ENCODE results near the gene ATP11A.

ATP11A gene

DNA sequence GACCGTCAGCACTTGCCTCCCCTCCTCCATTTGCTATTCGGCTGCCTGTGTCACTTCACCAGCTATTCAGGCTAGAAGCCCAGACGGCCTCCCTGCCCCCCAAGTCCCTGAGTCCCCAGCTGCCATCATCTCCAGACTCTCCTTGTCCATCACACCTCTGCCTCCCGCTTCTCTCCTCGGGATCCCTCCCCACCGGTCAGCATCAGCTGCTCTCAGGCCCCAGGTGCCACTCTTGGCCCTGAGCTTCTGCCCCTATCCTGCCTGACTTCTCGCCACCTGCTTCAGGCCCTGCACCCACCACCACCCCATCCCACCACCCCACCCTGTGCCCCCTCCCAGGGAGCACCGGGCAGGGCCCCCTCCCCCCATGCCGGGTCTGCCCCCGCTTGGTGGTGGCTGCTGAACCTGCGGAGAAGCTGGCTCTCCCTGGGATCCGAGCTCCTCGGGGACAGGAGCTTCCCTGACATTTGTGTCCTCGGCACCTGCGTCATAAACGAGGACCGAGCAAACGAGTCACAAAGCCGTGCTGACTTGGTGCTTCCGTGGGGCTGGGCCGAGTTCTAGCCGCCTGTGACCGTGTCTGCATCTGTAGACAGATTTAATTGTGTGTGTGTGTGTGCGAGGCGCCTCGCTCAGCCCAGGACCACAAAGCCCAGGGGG lies 208.9 kb downstream of the ATP11A start:
- no peak for DNase-seq

GRCh38 chr13:112899281-112900225 lies 209.7 kb downstream of the ATP11A start:
- DNase-seq, result no peak

DNA sequence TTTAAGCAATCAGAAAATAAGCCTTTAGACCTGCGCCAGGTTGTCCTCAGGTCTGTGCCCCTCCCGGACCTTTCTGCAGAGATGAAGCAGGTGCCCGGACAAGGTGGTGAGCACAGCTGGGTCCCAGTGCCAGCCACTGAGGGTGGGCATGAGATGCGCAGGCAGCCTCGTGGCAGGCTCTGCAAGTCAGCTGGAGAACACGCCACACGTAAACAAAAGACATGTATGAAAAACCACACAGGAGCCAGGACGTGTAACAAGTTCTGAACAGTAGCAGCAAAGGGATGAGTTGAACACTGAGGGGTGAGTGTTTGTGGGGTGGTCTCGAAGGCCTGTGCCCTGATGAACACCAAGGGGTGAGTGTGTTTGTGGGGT lies 210.4 kb downstream of the ATP11A start:
- DNase-seq, result no peak

DNA sequence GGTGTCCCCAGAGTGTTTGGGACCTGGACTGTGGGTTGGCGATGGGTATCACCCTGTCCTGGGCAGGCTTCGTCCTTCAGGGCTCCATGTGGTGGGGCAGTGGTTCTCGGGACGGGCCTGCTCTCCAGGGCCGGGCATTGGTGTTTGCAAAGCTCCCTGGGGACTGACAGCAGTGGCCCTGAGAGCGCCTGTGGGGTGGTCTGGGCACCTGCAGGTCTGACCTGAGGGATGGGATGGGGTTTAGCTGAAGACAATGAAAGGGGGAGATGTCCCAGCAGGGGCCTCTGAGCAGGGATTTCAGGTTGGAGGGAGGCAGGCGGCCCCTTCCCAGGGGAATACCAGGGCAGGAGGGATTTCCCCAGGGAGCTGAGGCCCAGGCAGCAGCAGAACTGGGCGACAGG lies 210.9 kb downstream of the ATP11A start:
- no peak for DNase-seq

DNA sequence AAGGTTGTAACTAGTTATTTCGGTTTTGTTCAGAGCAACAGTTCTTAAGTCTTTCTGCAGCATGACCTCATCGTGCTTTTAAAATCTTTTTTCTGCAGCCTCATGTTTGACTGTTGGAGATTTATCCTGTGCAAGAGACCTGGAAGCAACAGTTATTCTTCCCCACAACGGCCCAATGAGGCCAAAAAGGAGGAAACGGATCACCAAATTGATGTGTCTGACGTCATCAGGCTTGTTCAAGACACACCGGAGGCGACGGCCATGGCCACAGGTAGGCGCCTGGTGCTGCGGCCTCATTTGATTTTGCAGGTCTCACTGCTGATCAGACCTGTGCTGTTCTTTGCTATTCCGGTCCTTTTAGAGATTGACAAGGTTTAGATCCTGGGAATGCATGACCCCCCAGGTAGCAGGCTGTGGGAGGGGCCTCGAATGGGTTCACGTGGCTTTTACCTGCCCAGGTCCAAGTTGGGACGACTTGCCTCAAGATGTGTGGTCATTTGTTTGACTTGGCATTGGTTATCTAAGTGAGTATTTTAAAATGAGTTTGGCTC lies 212.3 kb downstream of the ATP11A start:
- no peak for DNase-seq

- DNase-seq, result no peak
Observed at GRCh38 chr13:112902669-112903068, 212.8 kb downstream of the ATP11A start.

DNA sequence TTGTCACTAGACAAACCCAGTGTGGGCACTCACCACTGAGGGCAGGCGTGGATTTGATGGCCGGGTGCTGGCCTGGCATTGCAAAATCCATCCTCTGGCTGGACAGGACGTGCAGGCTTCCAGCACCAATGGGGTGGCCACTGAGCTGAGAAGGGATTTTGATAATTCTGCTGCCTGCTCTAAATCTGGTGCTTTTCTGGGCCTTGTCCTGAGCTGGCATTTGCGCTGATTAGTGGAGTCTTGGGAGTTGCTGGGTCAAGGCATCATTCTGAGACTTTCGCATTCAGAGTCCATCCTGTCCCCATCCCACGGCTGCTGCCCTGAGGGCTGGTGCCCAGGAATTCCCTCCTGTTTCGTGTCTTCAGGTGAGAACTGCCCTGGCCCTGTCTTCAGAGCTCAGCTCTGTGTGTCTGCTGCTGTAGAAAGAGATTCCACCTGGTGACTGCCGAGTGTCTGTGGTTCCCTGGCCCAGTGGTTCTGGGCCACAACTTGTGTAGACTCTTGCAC lies 213.3 kb downstream of the ATP11A start:
- DNase-seq, result no peak

GRCh38 chr13:112903606-112904195 lies 213.9 kb downstream of the ATP11A start:
- DNase-seq, result no peak

DNA sequence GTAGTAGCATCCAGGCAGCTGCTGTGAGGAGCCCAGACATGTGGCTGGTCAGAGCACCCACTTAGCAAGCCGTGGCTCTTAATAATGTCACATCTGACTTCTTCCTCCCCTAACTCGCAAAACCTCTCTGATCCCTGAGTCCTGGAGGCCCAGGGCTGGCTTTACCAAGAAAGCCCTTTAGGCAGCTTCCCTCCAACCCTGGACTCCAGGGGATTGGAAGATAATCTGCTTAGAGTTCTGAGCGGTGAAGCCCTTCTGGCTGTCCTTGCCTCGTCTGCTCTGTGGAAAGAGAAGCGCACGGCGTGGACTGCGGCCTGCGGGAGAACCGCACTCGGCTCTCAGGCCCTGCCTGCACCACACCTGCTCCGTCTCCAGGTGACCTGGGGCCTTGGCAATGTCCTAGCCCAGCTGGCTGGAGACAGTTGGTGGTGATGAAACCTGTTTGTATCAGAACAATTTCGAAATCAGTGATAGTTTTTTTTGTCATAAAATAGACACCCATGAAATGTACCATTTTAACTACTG lies 214.7 kb downstream of the ATP11A start:
- DNase-seq, result no peak

GRCh38 chr13:112905086-112905485 lies 215.2 kb downstream of the ATP11A start:
- no peak for DNase-seq

DNA sequence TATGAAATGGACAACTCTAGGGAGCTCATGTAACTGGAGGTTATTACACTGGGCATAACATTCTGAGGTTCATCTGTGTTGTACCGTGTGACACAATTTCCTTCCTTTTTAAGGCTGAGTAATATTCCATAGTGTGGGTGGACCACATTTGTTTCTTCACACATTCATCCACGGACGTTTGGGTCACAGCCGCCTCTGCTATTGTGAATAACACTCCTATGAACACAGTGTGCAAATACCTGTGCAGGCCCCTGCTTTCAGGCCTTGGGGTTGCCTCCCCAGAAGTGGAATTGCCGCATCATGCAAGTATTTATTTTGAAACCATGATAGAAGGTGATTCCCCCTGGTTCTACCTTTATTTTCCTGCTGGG lies 215.8 kb downstream of the ATP11A start:
- no peak for DNase-seq

DNA sequence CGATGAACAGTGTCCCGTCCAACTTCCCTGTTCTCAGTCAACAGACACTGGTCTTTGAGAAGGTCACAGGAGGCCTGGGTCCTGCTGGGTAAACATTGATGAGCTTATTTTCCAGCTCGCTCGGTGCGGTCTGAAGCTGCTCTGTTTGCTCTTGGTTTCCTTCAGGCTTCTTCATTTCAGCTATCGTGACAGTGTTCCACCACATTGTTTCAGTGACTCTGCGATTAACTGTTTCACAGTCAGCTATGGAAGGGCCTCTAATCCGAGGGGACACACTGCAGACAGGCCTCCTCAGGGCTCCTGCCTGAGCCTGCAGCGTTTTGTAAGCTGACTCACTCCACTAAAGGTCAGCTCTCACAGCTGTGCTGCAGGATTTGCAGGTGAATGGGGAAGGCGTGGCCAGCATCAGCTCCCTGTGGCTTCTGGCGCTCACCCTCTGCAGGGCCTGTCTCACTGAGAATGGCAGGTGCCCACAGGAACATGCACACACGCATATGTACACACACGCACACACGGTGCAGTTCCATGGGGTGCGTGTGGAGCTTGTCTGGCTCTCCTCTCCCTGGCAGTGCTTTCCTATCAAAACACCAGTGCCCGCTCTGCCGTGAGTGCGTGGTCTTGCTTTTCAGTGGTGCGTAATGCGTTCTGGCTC lies 216.3 kb downstream of the ATP11A start:
- DNase-seq, result no peak

GRCh38 chr13:112907286-112907685 lies 217.4 kb downstream of the ATP11A start:
- DNase-seq, result no peak

GRCh38 chr13:112907871-112908331 lies 218.1 kb downstream of the ATP11A start:
- DNase-seq, result no peak

GRCh38 chr13:112908342-112908741 lies 218.5 kb downstream of the ATP11A start:
- DNase-seq, result no peak

GRCh38 chr13:112910016-112910415 lies 220.2 kb downstream of the ATP11A start:
- no peak for DNase-seq

DNA sequence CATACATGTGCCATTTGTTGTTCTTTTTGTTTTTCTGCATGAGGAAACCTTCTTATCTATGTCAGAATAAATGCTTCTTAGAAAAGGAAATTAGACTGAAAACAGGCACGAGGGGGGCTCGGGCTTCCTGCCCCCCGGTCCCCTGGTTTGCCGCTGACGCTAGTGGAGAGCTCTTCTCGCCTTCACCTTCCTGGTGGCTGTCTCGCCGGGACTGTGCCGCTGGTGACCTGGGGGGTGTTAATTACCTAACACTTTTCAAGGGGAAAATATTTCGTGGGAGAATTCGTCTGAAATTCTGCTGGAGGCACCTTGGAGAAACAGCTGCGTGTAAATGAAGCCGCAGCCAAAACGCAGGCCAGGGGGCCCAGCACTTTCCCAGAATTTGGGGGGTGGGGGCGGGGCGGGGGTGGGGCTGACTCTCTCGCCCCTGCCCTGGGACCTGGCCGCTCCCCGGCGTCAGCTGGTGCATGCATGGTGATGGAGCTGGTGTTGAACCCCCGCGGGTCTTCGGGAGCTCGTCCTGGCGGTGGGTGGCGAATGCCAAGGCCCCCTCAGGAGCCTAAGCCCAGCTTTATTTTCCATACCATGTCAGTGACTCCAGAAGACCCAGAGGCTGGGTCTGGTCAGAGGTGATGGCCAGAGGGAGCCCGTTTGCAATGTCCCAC lies 220.9 kb downstream of the ATP11A start:
- DNase-seq, result no peak

- no peak for DNase-seq
Observed at GRCh38 chr13:112911285-112911701, 221.5 kb downstream of the ATP11A start.

DNA sequence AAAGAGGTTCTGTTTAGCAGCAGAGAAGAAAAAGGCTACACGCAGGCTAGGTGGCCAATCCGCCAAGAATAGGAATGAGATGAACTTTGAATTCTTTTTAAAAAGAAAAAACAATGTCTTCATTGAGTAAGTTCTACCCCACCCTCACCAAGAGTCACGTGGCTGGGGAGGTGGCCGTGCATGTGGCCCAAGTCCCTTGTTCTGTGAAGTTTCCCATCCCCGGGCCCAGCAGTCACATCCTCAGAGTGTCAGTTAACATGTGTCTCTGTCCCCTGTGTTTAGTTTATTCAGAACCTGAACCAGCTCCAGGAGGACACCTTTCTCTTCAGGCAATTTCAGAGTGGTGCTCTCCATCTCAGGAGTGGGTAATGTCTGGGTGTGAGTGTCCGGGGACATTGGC lies 222.0 kb downstream of the ATP11A start:
- no peak for DNase-seq

DNA sequence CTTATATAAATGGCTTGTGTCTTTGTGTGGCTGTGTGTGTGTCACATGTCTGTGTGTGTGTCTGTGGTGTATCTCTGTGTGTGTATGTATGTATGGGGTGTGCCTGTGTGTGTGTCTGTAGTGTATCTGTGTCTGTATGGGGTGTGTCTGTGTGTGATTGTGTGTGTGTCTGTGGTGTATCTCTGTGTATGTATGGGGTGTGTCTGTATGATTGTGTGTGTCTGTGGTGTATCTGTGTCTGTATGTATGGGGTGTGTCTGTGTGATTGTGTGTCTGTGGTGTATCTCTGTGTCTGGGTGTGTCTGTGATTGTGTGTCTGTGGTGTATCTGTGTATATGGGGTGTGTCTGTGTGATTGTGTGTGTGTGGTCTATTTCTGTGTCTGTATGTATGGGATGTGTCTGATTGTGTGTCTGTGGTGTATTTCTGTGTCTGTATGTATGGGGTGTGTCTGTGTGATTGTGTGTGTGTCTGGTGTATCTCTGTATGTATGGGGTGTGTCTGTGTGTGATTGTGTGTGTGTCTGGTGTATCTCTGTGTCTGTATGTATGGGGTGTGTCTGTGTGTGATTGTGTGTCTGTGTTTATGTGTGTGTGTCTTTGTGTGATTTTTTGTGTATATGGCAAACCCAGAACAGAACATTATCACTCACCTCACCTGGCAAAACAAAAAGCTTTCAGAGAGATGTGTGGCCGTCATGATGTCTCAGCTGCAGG lies 223.0 kb downstream of the ATP11A start:
- DNase-seq, result no peak

DNA sequence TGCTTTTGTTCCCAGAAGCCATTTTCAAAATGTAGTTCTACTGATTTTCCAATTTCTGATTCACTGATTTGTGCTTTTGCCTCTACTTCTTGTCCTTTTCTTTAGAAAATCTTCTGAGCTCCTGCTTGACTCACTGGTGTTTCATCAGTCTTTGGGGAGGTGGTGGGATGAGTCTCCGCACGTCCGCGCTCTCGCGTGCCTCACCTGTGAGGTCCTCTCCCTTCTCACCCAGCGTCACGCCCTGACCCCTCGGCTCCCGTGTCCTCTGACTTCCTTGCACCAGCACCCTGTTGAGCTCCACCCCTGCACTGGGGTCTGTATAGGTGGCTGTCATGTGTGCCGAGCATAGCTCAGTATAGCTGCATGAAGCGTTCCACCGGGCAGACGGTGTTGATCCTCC lies 226.5 kb downstream of the ATP11A start:
- no peak for DNase-seq

Data from activated naive CD4-positive, alpha-beta T cell treated with Interleukin-2 at 50 U/mL for 16 hours (primary cell).